22Rv1 (cell line): ENCODE results near the gene ST3GAL6.
A peak's percentile ranks its signal among the peaks of the same experiment; 100 is the strongest.

Experiments
- H3K27ac ChIP-seq: fragments of 450-650 bp; 2 replicates; pipeline ENCODE4 v1.5.1; 2017
- ZFX ChIP-seq: fragments of 450-650 bp; IDR thresholded peaks from 2 replicates; pipeline ENCODE4 v1.6.1; 2017; ENCODE audit warnings: antibody characterized with exemption, borderline replicate concordance
- TF ChIP-seq, protein P1 (sequence below): fragments of 450-650 bp; IDR thresholded peaks from 2 replicates; pipeline ENCODE4 v1.5.1; 2017; ENCODE audit warnings: mild to moderate bottlenecking

ST3GAL6 gene

DNA sequence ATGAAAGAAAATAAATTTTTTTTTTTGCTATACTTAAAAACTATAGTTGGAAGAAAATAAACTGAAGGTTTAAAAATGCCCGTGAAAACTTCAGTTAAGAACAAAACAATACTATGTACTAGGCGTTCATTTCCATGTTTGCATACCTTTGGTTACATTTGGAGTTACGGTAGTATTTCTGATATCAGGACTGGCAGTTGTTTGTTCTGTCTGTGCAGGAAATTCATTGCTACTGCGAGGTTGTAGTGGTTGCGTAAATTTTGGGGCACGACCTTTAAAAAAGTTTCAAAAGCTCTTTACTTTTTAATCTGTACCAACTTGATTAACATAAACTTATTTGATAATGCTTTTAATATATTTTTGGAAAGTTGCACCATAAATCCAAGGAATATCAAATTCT is 47.9 kb downstream of the ST3GAL6 start:
- no peak for TF ChIP-seq ZFX
- TF ChIP-seq, protein P1, sequence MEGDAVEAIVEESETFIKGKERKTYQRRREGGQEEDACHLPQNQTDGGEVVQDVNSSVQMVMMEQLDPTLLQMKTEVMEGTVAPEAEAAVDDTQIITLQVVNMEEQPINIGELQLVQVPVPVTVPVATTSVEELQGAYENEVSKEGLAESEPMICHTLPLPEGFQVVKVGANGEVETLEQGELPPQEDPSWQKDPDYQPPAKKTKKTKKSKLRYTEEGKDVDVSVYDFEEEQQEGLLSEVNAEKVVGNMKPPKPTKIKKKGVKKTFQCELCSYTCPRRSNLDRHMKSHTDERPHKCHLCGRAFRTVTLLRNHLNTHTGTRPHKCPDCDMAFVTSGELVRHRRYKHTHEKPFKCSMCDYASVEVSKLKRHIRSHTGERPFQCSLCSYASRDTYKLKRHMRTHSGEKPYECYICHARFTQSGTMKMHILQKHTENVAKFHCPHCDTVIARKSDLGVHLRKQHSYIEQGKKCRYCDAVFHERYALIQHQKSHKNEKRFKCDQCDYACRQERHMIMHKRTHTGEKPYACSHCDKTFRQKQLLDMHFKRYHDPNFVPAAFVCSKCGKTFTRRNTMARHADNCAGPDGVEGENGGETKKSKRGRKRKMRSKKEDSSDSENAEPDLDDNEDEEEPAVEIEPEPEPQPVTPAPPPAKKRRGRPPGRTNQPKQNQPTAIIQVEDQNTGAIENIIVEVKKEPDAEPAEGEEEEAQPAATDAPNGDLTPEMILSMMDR, result no peak
- H3K27ac ChIP-seq, result no peak overlapping the region

DNA sequence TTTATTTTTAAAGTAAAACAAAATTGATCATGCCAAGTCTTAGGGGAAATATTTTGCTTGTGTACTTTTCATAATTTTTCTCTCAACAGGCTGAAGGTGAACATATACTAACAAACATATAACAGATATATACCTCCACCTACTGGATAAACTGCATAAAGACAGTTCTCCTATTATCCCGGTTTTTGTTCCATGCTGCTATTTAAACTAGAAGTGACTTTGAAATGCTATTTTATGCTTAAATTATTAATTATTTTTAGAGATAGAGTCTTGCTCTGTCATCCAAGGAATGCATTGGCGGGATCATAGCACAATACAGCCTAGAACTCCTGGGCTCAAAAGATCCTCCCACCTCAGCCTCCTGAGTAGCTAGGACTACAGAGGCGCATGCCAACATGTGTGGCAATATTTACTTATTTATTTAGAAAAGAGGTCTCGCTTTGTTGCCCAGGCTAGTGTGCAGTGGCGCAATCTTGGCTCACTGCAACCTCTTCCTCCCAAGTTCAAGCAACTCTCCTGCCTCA is 49.8 kb downstream of the ST3GAL6 start:
- TF ChIP-seq, protein P1, result peak; percentile 66
- TF ChIP-seq ZFX, result no peak
- H3K27ac ChIP-seq, result no peak overlapping the region

DNA sequence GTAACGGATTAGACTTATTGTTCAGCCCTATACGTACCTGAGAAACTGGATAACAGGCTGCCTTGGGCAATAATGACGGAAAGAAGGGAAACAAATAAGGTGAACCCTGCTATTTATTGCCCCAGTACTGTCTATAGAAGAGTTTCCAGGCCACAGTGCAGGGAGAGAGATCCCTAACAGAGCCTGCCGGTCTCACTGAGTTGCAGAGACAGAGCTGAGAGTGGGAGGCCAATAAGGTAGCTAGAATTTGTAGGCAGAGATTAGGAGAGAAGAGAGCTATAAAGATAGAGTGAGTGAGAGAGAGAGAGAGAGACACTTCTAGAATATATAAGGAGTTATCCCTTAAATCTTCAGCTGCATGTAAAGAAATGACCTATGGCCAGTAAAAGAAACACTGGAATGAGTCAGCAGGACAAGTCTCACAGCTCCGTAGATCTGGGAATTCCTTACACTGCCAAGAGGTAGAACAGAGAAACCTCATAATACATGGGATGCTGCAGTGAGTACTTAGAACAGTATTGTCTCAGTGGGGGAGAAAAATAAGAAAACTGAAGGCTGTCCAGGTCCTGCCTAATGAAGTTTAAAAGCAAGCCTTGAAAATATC is 51.8 kb downstream of the ST3GAL6 start:
- TF ChIP-seq, protein P1, result no peak
- no peak for TF ChIP-seq ZFX
- no peak overlapping the region for H3K27ac ChIP-seq

- TF ChIP-seq ZFX, result no peak
- TF ChIP-seq, protein P1, result peak; percentile 69
- H3K27ac ChIP-seq, result no peak overlapping the region
These were observed 54.5 kb downstream of the ST3GAL6 start for GRCh38 chr3:98817547-98818041.

GRCh38 chr3:98821063-98821462 is 57.9 kb downstream of the ST3GAL6 start:
- TF ChIP-seq, protein P1, result no peak
- TF ChIP-seq ZFX, result no peak
- no peak overlapping the region for H3K27ac ChIP-seq

DNA sequence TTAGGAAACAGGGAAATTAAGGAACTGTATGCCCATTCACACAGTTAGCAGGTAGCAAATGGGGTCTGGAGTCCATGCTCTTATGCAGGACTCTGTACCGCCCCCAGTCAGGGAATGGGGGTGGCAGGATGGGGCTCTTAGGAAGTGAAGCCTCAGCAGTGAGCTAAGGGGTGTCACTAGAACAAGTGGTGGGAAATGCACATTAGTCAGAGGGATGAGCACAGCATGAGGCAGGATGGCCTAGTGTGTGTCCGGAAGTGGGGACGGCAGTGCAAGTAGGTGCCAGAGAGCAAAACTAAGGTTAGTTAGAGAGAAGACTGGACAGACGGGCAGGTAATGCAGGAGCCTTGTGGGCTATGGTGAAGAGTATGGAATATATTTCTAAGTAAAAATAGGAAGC is 60.7 kb downstream of the ST3GAL6 start:
- TF ChIP-seq ZFX, result no peak
- no peak overlapping the region for H3K27ac ChIP-seq

DNA sequence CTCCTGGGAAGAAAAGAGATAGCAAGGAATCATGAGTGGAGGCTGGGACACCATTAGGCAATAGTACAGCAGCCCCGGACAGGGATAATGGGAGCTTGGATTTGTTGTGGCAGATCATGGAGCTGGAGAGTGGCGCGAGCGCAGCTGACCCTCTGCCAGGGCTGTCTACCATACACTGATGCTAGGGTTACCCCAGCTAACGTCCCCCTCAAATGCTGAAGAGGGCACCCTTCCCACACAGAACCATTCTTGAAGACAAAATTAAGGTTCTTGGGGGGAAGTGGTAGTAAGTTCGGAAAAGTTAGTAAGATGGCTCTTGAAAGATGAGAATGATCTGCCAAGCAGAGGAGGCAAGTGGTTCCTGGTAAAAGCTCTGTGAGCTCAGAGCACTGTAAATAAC is 61.1 kb downstream of the ST3GAL6 start:
- no peak overlapping the region for H3K27ac ChIP-seq
- no peak for TF ChIP-seq ZFX
- TF ChIP-seq, protein P1, result no peak

DNA sequence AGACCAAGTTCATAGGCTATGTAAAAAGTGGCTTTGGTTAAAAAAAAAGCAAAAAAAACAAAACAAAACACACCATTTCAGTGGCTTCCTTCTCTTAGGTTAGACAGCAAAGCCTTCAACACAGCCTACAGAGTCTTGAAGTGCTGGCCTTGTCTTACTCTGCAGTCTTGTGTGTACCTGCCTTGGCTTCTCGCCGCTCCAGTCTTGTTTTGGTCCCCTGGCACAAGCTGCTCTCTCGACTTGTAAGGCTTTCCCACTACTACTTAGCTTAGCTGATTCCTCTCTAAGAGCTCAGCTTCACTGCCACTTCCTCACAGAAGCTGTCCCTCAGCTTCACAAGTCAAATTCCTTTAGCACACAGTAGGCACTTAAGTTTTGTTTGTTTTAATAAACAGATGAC is 63.0 kb downstream of the ST3GAL6 start:
- H3K27ac ChIP-seq, result no peak overlapping the region
- TF ChIP-seq, protein P1, result no peak
- no peak for TF ChIP-seq ZFX
